ENCODE measurements around the gene PSG7.
"Not testable (repeated sequence)": the region's sequence is repeated elsewhere in the genome, so short reads cannot be mapped to it uniquely, and the experiment has no call there.

PSG7 gene

DNA sequence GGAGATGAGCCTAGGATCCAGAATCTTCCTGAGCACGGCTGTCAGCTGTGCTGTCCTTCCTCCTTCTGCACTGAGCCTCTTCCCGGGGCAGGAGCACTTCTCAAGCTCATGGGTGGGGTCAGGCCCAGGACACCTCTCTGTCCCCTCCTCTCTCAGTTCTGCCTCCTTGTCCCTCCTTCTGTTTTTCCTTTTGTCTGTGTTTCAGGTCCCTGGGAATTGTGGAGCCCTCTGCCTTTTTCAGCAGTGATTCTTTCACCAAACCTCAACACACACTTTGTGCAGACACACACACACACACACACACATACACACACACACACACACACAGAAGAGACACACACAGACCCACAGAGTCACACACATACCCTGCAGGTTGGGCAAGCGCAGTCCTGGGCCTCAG, at the start of gene PSG7:
TSS of gene PSG7 (minus strand) at position 101 of the 400 bp plus-strand sequence. CDS start 131 bp downstream, outside the sequence.
- not testable (repeated sequence) for DNase-seq (ENCODE audit: low read depth)

DNA sequence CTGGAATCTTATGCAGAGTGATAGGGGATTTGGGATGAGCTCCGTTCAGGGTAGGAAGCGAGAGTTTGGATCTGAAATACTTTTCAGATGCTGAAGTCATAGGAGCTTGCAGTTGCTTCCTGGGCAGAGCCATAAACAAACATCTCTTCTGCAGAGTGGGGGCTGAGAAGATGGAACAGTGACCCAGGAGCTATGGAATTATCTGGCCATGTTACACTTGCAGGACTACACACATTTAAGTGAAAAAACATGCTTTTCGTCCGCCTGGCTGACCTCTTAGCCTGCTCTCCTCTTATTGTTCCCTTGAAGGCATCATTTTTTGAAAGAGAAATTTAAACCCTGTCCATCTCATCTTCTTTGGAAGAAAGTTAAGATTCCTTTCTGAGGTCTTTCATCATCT, 48.6 kb upstream of the PSG7 start:
- no peak for DNase-seq (ENCODE audit: low read depth)

DNA sequence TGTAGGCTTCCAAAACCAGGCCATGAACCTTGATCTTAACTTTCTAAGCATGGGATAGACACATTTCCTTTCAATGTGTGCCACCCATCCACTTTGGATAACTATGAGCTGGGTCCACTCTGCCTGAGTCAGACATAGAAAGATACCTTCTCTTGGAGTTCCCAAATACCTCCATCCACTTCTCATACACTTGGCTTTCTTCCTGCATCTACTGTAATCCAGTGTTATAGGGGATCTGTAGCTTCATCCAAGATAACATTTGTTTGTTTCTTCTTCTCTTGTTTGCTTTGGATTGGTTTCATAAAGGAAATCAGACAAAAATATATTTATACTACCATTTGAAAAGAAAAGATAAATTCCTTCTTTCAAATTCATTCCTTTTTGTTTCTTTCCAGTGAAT, 45.1 kb upstream of the PSG7 start:
- DNase-seq (ENCODE audit: low read depth): not testable (repeated sequence)

DNA sequence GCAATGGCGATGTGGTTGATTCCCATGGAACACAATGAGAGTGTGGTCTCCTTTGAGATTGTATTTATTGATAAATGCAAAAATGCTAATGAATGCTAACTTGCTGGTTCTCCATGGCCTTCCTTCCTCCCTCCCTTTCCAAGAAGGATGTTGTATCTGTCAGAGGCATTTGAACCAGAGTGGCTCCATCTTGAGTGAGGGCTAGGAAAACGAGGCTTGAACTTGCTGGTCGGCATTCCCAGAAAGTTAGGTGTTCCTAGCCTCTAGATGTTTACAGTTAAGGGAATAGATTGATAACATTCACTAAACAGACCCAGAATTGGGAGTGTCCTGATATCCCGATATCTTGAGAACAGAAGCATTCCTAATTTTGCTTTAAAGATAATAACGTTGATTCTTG, 34.4 kb upstream of the PSG7 start:
- DNase-seq (ENCODE audit: low read depth): not testable (repeated sequence)

DNA sequence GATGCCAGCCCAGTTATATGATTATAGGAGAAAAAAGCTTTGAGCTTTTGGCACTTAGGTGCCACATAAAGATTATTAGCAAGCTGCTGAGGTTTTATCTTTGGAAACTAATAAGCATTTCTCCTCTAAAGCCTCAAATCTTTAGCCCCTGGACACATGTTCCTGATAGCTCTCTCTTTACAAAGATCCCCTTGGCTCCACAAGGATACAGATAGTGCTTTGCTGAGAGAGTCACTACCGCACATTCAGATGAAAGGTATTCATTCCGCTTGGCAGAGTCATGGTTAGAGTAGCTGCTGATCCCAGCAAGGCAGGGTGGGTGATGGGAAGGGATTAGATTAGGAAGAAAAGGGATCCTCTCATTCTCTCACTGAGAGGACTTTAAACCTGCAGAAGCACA, 28.2 kb upstream of the PSG7 start:
- DNase-seq (ENCODE audit: low read depth): no peak

DNA sequence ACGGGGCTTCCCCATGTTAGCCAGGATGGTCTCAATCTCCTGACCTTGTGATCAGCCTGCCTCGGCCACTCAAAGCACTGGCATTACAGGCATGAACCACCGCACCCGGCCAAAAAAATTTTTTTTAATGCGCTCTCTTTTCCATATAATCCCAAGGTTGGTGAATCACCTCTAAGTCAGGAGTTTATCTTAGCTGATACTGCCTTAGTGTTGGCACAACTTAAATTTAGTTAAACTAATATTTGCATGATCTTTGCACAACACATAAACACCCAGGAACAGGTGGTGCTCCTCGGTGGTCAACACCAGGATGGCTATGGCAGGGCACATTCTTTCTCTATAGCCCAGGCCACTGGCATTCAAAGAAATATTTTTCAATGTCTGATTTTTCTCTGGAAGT, 24.1 kb upstream of the PSG7 start:
- DNase-seq (ENCODE audit: low read depth): no peak

DNA sequence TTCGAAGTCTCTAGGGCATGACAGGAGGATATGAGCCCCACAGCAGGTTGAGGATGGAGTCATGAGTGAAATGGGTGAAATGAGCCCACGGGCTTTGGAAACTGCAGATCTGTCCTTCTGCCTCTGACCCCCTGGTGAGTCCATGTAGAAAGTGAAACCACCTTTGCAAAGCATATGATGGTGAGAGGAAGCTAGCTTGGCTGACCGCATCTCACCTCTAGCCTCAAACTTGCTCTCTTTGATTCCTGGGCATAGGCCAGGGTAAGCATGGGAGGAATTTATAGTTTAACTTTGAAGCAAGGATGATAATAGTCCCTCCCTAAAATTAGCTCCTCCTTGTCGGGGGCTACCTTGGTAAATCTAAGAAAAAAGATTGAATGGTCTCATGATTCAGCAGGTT, 15.1 kb upstream of the PSG7 start:
- DNase-seq (ENCODE audit: low read depth): not testable (repeated sequence)

DNA sequence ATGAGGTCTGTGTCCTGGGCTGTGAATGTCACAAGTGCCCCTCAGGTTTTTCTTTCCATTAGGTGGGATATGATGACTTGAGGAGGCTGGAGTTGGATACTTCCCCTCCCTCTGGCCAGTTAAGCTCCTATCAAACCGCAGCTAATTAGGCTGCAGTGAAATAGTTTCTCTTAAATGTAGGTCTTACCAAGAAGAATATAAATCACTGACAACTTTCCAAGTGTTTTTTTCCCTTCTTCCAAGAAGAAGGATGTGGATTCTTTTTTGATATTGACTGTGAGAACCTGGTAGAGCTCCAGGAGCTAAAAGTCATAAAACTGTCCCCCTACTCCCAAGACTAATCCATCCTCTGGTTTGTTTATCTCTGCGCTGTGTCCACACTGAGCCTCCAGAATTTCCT, 14.5 kb upstream of the PSG7 start:
- DNase-seq (ENCODE audit: low read depth): not testable (repeated sequence)

DNA sequence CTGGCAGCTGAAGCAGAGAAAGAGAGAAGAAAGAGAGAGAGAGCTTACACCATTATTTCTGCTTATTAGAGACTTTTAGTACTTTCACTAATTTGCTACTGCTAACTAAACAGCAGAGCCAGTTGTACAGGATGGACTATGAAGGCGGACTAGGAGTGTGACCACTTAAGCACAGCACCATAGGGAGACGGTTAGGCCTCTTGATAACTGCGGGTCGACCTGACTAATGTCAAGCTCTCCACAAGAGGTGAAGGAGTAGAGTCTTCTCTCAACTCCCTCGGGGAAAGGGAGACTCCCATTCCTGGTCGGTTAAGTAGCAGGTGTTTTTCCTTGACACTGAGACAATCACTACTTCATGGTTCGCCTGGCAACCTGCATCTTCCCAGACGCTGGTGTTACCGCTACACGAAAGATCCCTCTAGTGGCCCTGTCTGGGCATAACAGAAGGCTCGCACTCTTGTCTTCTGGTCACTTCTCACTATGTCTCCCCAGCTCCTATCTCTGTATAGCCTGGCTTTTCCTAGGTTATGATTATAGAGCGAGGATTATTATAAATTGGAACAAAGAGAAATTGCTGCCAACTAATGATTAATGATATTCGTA, 5.3 kb upstream of the PSG7 start:
- DNase-seq (ENCODE audit: low read depth): no peak

DNA sequence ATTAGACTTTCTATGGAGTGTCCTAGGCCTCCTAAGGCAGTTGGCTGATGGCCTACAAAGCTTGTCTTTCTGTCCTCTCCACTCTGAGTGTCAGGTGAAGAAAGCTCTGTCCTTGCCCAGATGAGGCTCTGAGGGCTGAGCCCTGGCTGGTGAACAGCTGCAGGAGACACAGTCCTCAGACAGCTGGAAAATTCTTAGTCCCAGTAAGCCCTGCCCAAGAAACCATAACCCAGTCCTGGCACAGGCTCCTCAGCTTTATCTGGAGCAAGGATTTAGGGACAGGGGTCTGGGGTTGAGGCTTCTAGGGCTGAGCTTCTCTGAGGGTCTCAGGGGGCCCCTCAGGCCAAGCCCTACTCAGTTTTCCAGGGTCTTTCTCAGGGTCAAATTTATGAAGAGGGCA, 2.3 kb downstream of the PSG7 start:
- not testable (repeated sequence) for DNase-seq (ENCODE audit: low read depth)

DNA sequence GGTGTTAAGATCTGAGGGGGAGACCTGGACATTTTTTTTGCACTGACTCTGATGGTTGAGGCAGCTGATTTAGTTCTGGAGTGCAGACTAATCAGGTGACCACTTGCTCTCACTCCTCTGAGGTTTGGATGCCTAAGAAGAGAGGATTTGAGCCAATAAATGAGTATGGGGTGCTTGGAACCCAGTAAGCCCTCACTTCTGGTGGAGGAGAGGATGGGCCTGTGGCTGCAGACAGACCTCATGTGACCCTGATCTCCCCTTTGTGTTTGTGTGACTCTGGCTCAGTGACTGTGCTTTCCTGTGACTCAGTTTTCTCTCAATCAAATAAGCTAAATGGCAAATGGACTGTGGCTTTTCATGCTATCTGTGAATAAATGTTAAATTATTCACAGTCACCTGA, 2.8 kb downstream of the PSG7 start:
- not testable (repeated sequence) for DNase-seq (ENCODE audit: low read depth)

DNA sequence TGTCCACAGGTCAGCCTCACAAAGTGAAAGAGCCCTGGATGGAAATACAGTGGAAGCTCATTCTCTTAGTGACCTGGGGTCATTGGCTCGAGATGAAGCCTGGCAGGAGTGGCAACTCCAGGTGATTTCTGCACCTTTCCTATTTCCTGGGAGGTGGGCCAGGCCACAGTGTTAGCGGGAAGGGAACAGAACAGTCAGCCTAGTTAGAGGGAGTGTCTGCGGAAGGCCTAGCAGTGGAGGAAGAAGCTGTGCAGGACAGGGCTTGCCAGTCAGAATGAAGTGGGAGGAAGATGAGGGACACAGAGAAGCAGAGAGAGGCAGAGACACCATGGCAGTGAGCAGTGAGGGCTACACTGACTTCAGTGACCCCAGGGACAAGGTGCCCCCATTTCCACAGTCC, 3.6 kb downstream of the PSG7 start:
- DNase-seq (ENCODE audit: low read depth): not testable (repeated sequence)

DNA sequence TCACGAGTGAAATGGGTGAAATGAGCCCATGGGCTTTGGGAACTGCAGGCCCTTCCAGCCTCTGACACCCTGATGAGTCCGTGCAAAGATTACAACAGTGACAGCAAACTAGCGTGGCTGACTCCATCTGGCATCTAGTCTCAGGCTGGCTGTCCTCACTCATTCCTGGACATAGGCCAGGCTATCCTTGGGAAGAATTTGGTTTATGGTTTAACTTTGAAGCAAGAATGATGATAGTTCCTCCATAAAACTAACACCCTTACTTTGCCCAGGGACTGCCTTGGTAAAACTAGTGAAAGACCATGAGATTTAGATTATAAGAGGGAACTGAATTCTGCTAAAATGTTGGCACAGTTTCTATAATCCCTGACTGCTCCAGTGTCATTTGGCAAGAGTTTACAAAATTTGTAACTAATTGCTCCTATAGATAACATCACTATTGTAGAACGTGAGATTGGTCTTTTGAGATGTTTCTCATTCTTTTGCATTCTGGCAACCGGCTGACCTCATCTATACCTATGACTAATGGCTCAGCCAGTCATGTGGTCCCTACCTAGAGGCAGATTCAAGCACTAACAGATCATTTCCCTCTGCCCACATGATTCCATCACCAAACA, 4.4 kb downstream of the PSG7 start:
- not testable (repeated sequence) for DNase-seq (ENCODE audit: low read depth)

DNA sequence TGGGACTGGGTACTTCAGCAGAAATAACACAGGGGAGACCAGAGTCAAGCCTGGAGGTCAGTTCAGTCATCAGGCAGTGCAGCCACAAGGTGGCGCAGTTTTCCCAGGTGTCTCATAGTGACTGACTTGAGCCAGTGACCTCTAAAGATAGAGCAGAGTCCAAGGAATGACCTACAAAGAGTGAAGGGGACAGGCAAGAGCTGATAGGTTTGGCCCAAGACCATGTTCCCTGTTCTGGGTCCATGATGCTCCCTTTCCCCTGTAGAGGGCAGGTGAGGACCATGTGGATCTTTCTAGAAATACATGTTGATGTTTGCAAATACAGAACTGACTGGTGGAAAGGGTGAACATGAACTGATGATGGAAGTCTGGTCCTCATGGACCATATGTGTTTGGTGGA, 6.8 kb downstream of the PSG7 start:
- DNase-seq (ENCODE audit: low read depth): not testable (repeated sequence)

DNA sequence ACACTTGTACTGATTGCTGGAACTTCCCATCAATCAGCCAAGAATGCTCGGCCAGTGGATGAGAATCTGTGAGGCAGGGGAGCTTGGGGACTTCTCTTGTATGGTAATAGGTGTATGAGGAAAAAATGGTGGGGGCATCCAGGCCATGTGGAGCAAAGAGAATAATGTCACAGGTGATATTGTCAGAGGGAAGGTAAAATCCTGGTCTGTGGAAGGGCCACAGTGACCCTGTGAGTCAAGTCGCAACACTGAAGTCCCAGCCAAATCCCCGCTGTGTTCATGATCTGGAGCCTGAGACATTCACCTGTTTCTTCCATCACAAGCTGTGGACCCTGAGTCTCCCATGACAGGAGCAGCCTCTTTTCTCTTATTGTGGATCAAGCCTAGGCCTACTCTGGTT, 8.1 kb downstream of the PSG7 start:
- no peak for DNase-seq (ENCODE audit: low read depth)

DNA sequence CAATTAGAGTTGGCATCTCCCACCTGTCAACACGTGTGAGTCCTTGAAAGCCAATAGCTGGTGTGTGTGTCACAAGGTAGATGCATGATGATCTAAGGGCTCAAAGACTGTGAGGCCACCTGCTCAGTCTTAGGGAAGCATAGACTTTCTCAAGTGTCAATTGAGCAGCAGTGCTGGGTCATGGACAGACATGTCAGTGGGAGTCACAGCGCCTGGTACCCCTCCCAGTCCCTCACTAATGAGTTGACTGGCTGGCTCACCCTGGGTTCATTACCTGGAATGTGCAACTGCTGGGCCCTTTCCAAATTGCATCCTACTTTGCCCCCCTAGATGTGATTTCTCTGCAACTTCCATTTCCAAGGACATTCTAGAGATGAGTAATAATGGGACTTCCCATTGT, 10.2 kb downstream of the PSG7 start:
- no peak for DNase-seq (ENCODE audit: low read depth)

DNA sequence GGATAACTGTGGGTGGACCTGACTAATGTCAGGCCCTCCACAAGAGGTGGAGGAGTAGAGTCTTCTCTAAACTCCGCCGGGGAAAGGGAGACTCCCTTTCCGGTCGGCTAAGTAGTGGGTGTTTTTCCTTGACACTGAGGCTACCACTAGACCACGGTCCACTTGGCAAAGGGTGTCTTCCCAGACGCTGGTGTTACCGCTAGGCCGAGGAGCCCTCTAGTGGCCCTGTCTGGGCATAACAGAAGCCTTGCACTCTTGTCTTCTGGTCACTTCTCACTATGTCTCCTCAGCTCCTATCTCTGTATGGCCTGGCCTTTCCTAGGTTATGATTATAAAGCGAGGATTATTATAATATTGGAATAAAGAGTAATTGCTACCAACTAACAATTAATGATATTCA, 13.9 kb downstream of the PSG7 start:
- not testable (repeated sequence) for DNase-seq (ENCODE audit: low read depth)

DNA sequence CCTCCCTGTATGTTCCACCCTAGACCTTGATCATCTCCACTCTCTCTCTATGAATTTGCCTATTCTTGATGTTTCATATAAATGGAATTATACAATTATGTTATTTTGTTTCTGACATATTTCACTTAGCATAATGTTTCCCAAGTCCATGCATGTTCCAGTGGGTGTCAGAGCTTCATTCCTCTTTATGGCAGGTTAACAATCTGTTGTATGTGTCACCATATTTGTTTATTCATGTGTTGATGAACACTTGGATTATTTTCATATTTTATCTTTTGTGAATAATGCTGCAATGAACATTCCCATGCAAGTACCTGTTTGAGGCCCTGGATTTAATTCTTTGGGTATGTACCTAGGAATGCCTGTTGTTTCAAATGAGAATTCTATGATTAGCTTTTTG, 16.0 kb downstream of the PSG7 start:
- DNase-seq (ENCODE audit: low read depth): not testable (repeated sequence)

DNA sequence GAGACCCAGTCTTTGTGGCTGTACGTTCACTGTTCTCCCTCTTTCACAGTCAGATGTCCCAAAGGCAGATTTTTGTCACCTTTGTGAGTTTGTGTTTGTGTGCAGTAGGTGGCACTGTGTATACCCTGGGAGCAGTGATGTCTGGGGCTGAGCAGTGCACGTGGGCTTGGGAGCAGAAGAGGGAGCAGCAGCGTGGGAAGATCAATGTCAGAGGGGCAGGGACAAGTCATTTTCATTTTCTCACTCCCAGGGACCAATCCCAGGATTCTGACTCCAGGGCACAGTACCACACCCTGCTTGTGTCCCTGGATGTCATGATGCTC, 17.3 kb downstream of the PSG7 start:
- no peak for DNase-seq (ENCODE audit: low read depth)

DNA sequence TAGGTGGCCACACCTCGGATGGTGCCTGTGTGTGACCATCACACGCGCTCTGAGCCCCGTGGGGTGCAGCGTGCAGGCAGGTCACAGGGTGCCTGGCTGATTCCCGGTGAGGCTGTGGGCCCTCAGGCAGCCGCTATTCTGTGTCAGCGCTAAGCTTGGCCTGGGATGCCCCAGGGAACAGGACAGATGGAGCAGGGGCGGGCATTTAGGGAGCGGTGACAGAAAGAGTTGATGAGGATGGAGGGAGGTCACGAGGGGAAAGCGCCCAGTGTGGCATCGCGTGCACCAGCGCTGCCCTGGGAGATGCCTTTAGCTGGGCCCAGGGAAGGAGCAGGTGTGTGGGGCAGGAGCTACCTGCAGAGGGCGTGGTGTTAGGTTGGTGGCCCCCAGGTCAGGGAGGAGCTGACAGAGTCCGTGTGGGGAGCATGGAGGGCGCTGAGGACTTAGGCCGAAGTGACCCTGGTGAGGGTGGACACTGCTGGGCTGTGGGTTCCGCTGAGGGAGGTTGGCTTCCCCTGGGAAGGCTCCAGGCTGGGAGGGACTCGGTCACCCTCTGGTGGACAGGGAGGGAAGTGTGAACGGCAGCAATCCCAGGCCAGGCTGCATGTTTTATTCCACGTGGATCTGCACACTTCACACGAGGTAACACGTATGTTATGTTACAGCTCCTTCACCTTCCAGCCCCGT, 17.8 kb downstream of the PSG7 start:
- not testable (repeated sequence) for DNase-seq (ENCODE audit: low read depth)

DNA sequence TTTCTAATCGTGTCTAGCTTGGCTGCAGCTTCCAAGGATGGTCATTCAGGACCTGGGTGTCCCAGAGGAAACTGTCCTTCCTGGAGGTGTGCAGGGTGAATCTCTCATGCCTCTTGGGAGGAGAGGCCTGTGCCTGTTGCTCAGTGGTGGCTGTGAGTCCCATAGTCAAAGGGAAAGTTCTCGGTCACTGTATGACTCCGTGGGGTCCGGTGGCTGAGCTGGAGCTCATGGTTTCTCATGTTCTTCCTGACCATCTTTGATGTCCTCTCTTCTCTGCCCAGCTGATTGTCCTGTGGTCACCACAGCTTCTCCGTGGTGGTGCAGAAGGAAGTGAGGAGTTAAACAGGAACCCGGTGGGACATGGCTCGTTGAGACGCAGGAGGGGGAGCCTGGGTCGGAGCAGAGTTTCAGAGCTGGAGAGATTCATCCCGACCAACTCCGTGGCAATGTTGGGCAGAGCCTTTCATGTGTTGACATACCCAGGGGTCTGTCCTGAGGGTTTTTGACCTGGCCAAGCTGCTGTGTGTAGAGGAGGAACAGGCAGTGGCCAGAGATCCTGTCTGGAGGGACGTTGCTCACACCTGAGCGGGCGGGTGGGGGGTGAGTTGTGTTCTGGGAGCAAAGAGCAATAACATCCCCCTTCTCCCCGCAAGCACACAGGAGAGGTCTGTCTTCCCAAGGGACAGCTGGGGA, 18.5 kb downstream of the PSG7 start:
- DNase-seq (ENCODE audit: low read depth): not testable (repeated sequence)

DNA sequence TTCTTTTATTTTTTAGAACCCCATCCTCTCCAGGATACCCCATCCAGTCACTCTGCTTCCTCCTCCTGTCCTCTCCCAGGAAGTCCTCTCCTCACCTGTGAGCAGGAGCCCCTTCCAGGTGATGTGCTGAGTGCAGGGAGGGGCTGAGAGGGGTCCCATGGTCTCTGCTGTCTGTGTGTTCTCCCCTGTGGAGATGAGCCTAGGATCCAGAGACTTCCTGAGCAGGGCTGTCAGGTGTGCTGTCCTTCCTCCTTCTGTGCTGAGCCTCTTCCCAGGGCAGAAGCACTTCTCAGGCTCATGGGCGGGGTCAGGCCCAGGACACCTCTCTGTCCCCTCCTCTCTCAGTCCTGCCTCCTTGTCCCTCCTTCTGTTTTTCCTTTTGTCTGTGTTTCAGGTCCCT, 19.4 kb downstream of the PSG7 start, which contains the start of gene PSG6:
TSS of gene PSG6 (minus strand) at position 261 of the 400 bp plus-strand sequence. CDS start at position 159, 102 bp downstream.
- not testable (repeated sequence) for DNase-seq (ENCODE audit: low read depth)

DNA sequence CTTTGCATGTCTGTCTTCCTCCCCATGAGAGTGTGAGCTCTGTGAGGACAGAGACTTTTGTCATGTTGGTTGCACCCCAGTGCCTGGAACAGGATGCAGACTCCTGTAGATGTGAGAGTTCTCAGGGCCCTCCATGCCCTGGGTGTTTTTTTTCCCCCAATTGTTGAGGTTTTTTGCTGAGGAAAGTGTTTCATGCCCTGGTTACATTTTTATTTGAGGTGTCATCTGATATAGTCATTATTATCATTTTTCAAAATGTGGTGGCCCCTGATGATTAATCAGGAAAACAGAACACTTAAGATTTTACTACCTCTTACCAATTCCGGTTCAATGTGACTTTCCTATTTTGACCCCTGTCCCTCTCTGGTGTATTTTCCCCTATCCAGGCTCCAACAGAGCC, 20.1 kb downstream of the PSG7 start:
- DNase-seq (ENCODE audit: low read depth): not testable (repeated sequence)

Measured in stimulated activated CD8-positive, alpha-beta memory T cell treated with anti-CD3 and anti-CD28 coated beads, Interleukin-4, amount 100 ng/mL, for 24 hours (primary cell).